Fibroblast of lung (primary cell): ENCODE results near the gene ATXN1. TPM values are rescaled to one million over a fixed set of nuclear protein-coding genes. Genes with fewer than 3 reads are reported as not detected.
A peak's percentile ranks its signal among the peaks of the same experiment; 100 is the strongest.

ENCODE experiments used
- DNase-seq, 2 donors: peaks; one replicate each; pipeline versions ENCODE4 v3.0.0 to v3.0.0-alpha.2; 2010; ENCODE audit warnings: low read depth in 2 of 2
- H2AFZ ChIP-seq: 2 replicates; pipeline ENCODE4 v1.5.1; 2012; ENCODE audit warnings: low read length, control low read depth, inconsistent platforms
- H3K27ac ChIP-seq: 2 replicates; pipeline ENCODE4 v1.5.1; 2011; ENCODE audit warnings: low read length, control low read depth; ENCODE audit not compliant: insufficient read depth
- H3K27me3 ChIP-seq: 2 replicates; pipeline ENCODE4 v1.5.1; 2011; ENCODE audit warnings: mild to moderate bottlenecking, low read length; ENCODE audit not compliant: control insufficient read depth, insufficient read depth
- H3K36me3 ChIP-seq: 2 replicates; pipeline ENCODE4 v1.5.1; 2011; ENCODE audit warnings: low read length; ENCODE audit not compliant: control insufficient read depth, insufficient read depth
- H3K4me1 ChIP-seq: 2 replicates; pipeline ENCODE4 v1.5.1; 2011; ENCODE audit warnings: low read length; ENCODE audit not compliant: control insufficient read depth, insufficient read depth; ENCODE audit errors: extremely low read depth
- H3K4me2 ChIP-seq: 2 replicates; pipeline ENCODE4 v1.5.1; 2011; ENCODE audit warnings: low read length, control low read depth; ENCODE audit not compliant: insufficient read depth; ENCODE audit errors: extremely low read depth
- H3K4me3 ChIP-seq, 4 experiments: fragments of 200-600 bp in 1 of 4; sonication (generic) in 1 of 4; replicated peaks in 1 of 4; 2 replicates each; pipeline ENCODE4 v1.5.1; 2011 to 2016; ENCODE audit warnings: low read length in 4 of 4, low read depth in 3 of 4, mild to moderate bottlenecking in 3 of 4, control low read depth in 2 of 4, inconsistent platforms in 1 of 4, mixed read lengths in 1 of 4; ENCODE audit not compliant: insufficient read depth in 1 of 4; ENCODE audit errors: control extremely low read depth in 1 of 4
- H3K79me2 ChIP-seq: 2 replicates; pipeline ENCODE4 v1.5.1; 2012; ENCODE audit warnings: mild to moderate bottlenecking, low read length, inconsistent platforms; ENCODE audit not compliant: control insufficient read depth, insufficient read depth
- H3K9ac ChIP-seq: 2 replicates; pipeline ENCODE4 v1.5.1; 2011; ENCODE audit warnings: mild to moderate bottlenecking, low read length, control low read depth; ENCODE audit not compliant: insufficient read depth
- H3K9me3 ChIP-seq: 2 replicates; pipeline ENCODE4 v1.5.1; 2012; ENCODE audit warnings: low read depth, low read length; ENCODE audit not compliant: control insufficient read depth, insufficient read depth
- H4K20me1 ChIP-seq: 2 replicates; pipeline ENCODE4 v1.5.1; 2011; ENCODE audit warnings: low read length; ENCODE audit not compliant: control insufficient read depth, insufficient read depth; ENCODE audit errors: extremely low read depth
- EZH2 ChIP-seq: IDR thresholded peaks from 2 replicates; pipeline ENCODE4 v1.5.1; 2012; ENCODE audit warnings: low read length, control low read depth, mild to moderate bottlenecking; ENCODE audit errors: missing control alignments
- polyA plus RNA-seq, 2 donors: library from polyadenylated mRNA; depleted of rRNA in 1 of 2; stranded (reverse) in 1 of 2; unstranded in 1 of 2; fragments of >200 nt; gene quantifications; 2 replicates each; pipeline ENCODE4 v1.2.1, GENCODE V29; 2011 to 2012; ENCODE audit warnings: missing spikeins in 1 of 2
- total RNA-seq: library from RNA; depleted of rRNA; stranded (reverse); fragments of >200 nt; gene quantifications from 2 replicates; pipeline ENCODE4 v1.2.1, GENCODE V29; 2014
- TF ChIP-seq, protein P1 (sequence below), 2 donors: IDR thresholded peaks in 1 of 2; conservative IDR thresholded peaks in 1 of 2; 1 replicate in 1 of 2; 2 replicates in 1 of 2; pipeline ENCODE4 v1.5.1; 2011 to 2012; ENCODE audit warnings: low read length in 2 of 2, control low read depth in 1 of 2, inconsistent platforms in 1 of 2, low read depth in 1 of 2, mild to moderate bottlenecking in 1 of 2

Gene ATXN1
- total and polyA plus RNA-seq, 2 donors (not counting 1 experiment from before 2014, with no cell fraction given) = 15.8 to 40.5 TPM

DNA sequence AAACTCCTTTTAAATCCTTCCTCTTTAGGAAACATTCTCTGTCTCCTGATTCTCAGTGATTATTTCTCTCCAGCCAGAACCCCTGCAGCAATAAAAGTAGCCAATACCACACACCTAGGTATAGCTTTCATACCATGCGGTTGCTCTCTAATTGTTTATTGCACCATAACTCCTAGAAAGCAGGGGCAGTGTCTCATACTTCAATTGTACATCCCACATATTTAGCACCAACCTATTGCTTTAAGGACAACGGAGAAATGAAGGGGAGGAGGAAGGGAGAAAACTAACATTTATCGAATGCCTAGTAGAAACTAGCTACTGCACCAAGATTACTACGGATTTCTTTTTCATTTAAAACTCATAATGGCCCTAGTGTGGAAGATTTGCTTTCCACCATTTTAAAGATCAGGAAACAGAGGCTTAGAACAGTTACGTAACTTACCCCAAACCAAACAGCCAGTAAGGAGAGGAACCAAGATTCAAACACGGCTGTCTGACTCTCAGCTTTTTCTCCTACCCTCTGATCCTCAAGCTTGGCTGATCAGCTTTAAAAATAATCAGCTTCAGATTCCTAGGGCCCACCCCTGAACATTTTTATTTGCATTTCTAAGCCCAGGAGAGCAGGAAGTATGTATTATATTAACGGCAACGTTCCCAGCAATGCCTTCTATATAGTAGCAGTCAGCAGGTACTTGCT lies 43.4 kb upstream of the ATXN1 start:
- Histone ChIP-seq H3K9me3 (no peaks in the 10 kb centered on the region), H3K79me2 (no peaks in the 10 kb centered on the region), H3K36me3 (no peaks in the 10 kb centered on the region), H3K4me1 (peaks cover 7% of the 10 kb centered on the region), H4K20me1 (no peaks in the 10 kb centered on the region), H3K27me3 (no peaks in the 10 kb centered on the region), H3K27ac (no peak overlapping the region), H3K4me2 (no peak overlapping the region), H3K9ac (no peak overlapping the region), H2AFZ (no peak overlapping the region), H3K4me3 (no peak overlapping the region)
- no peak for DNase-seq
- TF ChIP-seq EZH2 = no peak

DNA sequence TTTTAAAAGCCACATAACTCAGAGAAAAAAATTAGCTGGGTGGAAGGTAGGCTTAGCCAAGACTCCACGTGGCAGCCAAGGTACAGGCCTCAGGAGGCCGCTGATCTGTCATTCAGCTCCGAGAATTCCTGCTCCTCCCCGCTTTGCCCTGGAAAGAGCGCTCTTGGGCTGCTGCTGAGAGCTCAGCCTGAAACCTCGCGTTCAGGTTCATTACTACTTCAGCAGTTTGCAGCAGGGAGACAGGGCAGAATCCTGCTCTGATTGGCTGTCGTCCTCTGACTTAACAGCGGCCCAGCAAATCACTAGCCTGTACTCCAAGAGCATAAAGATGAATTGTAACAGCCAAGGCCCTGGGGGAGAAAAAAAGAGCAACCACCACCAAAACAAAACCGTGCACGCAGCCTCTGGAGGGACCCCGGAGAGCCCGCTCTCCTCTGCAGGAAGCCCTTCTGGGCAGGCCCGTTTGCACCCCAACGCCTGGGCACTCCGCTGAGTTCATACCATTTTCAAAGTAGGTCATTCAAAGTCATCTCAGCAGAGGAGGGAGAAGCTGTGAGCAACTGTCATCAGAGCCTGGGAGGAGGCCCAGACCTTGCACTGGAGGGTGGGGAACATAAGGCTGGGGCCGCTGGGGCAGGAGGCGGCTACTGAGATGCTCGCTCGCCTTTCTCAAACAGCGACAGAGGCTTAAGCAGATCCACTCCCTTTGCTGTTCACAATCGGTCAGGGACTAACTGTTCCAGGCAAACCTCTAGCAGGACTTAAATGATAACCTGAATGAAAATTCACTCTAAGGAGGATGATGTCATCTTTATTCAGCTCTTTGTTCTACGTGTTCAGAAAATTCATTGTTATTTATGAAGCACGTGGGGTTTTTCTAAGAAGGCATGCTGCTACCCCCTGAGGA lies 42.3 kb upstream of the ATXN1 start:
- Histone ChIP-seq H3K4me1 (peaks cover 7% of the 10 kb centered on the region), H3K36me3 (no peaks in the 10 kb centered on the region), H4K20me1 (no peaks in the 10 kb centered on the region), H2AFZ (peak overlapping the region; percentile 46), H3K27me3 (no peaks in the 10 kb centered on the region), H3K79me2 (no peaks in the 10 kb centered on the region), H3K9me3 (no peaks in the 10 kb centered on the region), H3K4me2 (peak overlapping the region; percentile 23), H3K4me3 (no peak overlapping the region), H3K9ac (no peak overlapping the region), H3K27ac (no peak overlapping the region)
- TF ChIP-seq, protein P1, sequence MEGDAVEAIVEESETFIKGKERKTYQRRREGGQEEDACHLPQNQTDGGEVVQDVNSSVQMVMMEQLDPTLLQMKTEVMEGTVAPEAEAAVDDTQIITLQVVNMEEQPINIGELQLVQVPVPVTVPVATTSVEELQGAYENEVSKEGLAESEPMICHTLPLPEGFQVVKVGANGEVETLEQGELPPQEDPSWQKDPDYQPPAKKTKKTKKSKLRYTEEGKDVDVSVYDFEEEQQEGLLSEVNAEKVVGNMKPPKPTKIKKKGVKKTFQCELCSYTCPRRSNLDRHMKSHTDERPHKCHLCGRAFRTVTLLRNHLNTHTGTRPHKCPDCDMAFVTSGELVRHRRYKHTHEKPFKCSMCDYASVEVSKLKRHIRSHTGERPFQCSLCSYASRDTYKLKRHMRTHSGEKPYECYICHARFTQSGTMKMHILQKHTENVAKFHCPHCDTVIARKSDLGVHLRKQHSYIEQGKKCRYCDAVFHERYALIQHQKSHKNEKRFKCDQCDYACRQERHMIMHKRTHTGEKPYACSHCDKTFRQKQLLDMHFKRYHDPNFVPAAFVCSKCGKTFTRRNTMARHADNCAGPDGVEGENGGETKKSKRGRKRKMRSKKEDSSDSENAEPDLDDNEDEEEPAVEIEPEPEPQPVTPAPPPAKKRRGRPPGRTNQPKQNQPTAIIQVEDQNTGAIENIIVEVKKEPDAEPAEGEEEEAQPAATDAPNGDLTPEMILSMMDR (conservative IDR thresholded peaks at IDR 0.05 in 1 of 2, IDR thresholded peaks at IDR 0.05 in 1 of 2; ENCODE audit: low read depth in 1 of 2, low read length in 2 of 2) = peak in 1 of 2 donors; percentile 7
- no peak for TF ChIP-seq EZH2
- peak; percentile 77 to 93 for DNase-seq

DNA sequence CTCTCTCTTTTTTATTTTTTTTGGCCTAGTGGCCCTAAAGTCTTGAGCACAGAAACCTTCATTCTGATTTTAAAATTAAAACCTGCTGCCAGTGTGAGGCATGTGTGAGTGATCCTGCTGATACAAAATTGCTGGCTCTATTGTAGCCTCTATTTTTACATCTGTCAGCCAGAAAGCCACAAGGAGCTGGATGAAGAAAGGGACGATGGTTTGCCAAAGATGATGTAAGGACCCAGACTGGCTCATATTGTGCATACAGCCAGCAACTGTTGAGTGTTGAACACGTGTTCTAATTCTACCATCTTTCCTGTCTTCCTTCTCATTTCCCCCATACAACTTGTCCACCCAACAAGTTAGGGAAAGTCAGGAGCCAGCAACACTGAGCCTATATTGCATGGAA lies 40.8 kb upstream of the ATXN1 start:
- Histone ChIP-seq H3K27me3 (no peaks in the 10 kb centered on the region), H4K20me1 (no peaks in the 10 kb centered on the region), H3K36me3 (no peaks in the 10 kb centered on the region), H3K4me2 (no peak overlapping the region), H3K4me3 (no peak overlapping the region), H3K79me2 (no peaks in the 10 kb centered on the region), H2AFZ (no peak overlapping the region), H3K9me3 (no peaks in the 10 kb centered on the region), H3K4me1 (peaks cover 7% of the 10 kb centered on the region), H3K27ac (no peak overlapping the region), H3K9ac (no peak overlapping the region)
- TF ChIP-seq EZH2 = no peak
- TF ChIP-seq, protein P1 (conservative IDR thresholded peaks at IDR 0.05 in 1 of 2, IDR thresholded peaks at IDR 0.05 in 1 of 2; ENCODE audit: low read depth in 1 of 2, low read length in 2 of 2) = no peak
- peak; percentile 79 to 92 for DNase-seq
